Posterior vena cava (tissue), 2 donors: ENCODE results near the gene MTCP1. TPM values are rescaled to one million over a fixed set of nuclear protein-coding genes. Genes with fewer than 3 reads are reported as not detected.

Experiments
- DNase-seq: peaks from one replicate; pipeline ENCODE4 v3.0.0-alpha.2; 2020; ENCODE audit warnings: low spot score
- intact Hi-C, 2 donors: fragments of 100-400 bp; cut with DNase I; formaldehyde crosslinking; loops; one replicate each; pipeline versions ENCODE4 v1.14.1 to v1.14.2; 2022 to 2023
- total RNA-seq, 2 donors: library from RNA; stranded (reverse); fragmentation: NEBNext Ultra II Directional; extraction: Animal tissue kit (Norgen Biotek cat#: 25700); gene quantifications; one replicate each; pipeline ENCODE4 v1.2.1, GENCODE V29; 2021
- donor health status: DM: yes; HTN: yes; CAD: no.
- donor health status: DM: yes; HTN: yes; CAD: no.

Gene MTCP1
- total RNA-seq, 2 donors from 2014 or later: 15.7 to 22.7 TPM

GRCh38 chrX:155022585-155022984 is 48.4 kb downstream of the MTCP1 start, which contains the start of gene F8:
TSS of gene F8 (minus strand) at chrX:155022723. CDS start at chrX:155022552, 171 bp downstream.
- intact Hi-C loops: no loop called here

DNA sequence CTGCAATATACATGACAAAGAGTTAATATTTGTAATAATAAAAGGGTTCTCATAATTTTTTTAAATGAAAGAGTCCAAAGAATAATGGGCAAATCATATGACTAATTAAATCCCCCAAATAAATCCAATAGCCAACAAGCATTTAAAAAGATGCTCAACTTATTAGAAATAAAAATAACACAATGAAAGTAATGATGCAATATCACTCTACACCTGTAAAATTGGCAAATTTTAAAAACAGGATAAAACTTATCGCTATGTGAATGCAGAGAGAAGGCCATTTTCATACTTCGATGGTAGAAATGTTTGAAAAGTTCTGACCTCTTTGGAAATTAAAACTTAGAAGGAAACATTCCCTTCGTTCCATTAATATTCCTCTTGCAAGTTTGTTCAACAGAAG is 50.3 kb downstream of the MTCP1 start:
- intact Hi-C loops: no loop called here
- DNase-seq: no peak

More at GRCh38 chrX:155022585-155022984, 48.4 kb downstream of the MTCP1 start, which contains the start of gene F8:
- DNase-seq: no peak

Other genes with a start within 250 kb of the MTCP1 start
- not detected for gene SMIM9, start 236.5 kb downstream of the MTCP1 start, total RNA-seq
- gene F8A1, start 184.8 kb downstream of the MTCP1 start, total RNA-seq: 10 to 100 TPM; 14.5 to 21.7 TPM
- gene F8, start 48.4 kb downstream of the MTCP1 start, total RNA-seq: 10 to 100 TPM; 28.1 to 31.0 TPM
- gene FUNDC2, start 44.3 kb downstream of the MTCP1 start, total RNA-seq: 100 to 1,000 TPM; 125 to 126 TPM
- gene CMC4, start within 50 bp of the MTCP1 start, total RNA-seq: 1 to 10 TPM; 3.7 to 5.8 TPM
- gene BRCC3, start 372 bp upstream of the MTCP1 start, total RNA-seq: 10 to 100 TPM; 13.4 to 15.2 TPM
- gene VBP1, start 145.3 kb upstream of the MTCP1 start, total RNA-seq: 10 to 100 TPM; 32.0 to 39.9 TPM
- gene RAB39B, start 193.4 kb upstream of the MTCP1 start, total RNA-seq: under 1 TPM; 0.19 TPM